NB4 (cell line): Measurements from ENCODE around the gene RREB1.

Source experiments
- DNase-seq: peaks from one replicate; pipeline ENCODE4 v3.0.0; 2010; ENCODE audit warnings: low read depth
- H3K4me3 ChIP-seq: one replicate; pipeline ENCODE4 v1.5.1; 2011; ENCODE audit warnings: mild to moderate bottlenecking, low read depth, low read length, moderate library complexity
- MYC ChIP-seq: IDR thresholded peaks from 2 replicates; pipeline ENCODE4 v1.6.1; 2011; ENCODE audit warnings: low read depth, low read length
- POLR2A ChIP-seq: IDR thresholded peaks from 2 replicates; pipeline ENCODE4 v1.6.1; 2011; ENCODE audit warnings: mild to moderate bottlenecking; ENCODE audit not compliant: insufficient read length; ENCODE audit errors: extremely low read depth
- TF ChIP-seq, protein P1 (sequence below): IDR thresholded peaks from one replicate; pipeline ENCODE4 v1.5.1; 2012; ENCODE audit warnings: low read depth, low read length
- TF ChIP-seq, protein P2 (sequence below): IDR thresholded peaks from 2 replicates; pipeline ENCODE4 v1.6.1; 2011; ENCODE audit warnings: low read depth, low read length

Gene RREB1

DNA sequence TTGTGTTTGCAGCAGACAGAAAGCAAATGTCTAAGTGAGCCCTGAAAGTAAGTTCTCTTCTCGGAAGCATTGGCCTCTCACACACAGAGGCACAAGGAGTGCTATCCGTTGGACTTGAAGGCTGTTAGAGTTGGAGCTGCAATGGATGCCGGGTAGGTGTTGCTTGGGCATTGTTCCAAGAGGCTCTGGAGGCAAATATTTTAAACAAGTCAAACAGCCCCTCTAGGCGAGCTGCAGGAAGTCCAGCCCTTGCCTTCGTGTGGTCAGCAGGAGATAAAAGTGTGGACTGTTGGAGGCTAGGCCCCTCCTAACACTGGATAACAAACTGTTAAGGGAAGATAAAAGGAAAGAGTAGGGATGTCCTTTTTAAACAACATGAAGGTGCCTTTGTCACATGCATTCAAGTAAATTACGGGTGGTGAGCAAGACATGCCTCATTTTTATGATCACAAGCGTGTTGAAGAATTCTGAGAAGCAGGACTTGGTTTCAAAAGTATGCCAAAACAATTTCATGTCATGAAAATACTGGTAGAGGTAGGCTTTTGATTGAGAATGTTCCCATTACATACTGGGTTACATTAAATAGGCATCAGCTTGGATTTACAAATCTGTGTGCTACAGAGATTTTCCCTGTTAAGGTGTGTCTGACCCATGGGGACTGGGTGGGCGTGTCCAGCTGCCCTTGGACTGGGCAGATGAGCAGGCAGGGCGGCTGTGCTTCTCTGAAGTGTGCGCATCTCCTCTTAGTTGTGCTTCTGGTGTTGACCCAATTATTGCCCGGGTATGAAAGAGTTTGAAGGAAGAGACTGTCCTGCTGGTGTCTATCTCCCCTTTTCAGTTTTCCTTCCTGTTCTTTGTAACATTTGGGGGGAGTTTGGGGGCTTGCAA is 57.5 kb downstream of the RREB1 start:
- no peak for DNase-seq
- TF ChIP-seq MYC (no peak), POLR2A (no peak)
- TF ChIP-seq, protein P1, sequence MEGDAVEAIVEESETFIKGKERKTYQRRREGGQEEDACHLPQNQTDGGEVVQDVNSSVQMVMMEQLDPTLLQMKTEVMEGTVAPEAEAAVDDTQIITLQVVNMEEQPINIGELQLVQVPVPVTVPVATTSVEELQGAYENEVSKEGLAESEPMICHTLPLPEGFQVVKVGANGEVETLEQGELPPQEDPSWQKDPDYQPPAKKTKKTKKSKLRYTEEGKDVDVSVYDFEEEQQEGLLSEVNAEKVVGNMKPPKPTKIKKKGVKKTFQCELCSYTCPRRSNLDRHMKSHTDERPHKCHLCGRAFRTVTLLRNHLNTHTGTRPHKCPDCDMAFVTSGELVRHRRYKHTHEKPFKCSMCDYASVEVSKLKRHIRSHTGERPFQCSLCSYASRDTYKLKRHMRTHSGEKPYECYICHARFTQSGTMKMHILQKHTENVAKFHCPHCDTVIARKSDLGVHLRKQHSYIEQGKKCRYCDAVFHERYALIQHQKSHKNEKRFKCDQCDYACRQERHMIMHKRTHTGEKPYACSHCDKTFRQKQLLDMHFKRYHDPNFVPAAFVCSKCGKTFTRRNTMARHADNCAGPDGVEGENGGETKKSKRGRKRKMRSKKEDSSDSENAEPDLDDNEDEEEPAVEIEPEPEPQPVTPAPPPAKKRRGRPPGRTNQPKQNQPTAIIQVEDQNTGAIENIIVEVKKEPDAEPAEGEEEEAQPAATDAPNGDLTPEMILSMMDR = no peak
- TF ChIP-seq, protein P2, sequence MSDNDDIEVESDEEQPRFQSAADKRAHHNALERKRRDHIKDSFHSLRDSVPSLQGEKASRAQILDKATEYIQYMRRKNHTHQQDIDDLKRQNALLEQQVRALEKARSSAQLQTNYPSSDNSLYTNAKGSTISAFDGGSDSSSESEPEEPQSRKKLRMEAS = no peak
- H3K4me3 ChIP-seq = peak overlapping the region; percentile 17

DNA sequence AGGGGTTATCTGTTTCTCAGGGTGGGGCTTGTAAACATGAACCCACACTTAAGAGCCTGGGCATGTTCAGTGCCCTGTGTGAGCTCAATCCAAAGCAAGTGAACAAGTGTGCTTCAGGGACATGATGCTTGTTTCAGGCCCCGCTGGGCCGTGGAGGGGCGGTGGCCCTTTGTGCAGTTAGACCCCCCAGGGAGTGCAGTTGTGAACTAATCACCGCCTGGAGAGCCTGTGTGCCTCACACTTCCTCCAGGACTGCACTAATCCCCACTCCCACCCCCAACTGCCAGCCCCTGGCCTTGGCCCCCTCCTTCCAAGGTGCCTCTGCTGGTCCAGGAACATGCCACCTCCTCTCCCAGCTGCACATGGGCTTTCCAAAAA is 58.1 kb downstream of the RREB1 start:
- peak; percentile 96 for DNase-seq
- H3K4me3 ChIP-seq = peak overlapping the region; percentile 53
- TF ChIP-seq, protein P2 = peak; percentile 23; the same call in 1 of the 2 replicates
- TF ChIP-seq, protein P1 = no peak
- TF ChIP-seq MYC (peak; percentile 62), POLR2A (no peak)

DNA sequence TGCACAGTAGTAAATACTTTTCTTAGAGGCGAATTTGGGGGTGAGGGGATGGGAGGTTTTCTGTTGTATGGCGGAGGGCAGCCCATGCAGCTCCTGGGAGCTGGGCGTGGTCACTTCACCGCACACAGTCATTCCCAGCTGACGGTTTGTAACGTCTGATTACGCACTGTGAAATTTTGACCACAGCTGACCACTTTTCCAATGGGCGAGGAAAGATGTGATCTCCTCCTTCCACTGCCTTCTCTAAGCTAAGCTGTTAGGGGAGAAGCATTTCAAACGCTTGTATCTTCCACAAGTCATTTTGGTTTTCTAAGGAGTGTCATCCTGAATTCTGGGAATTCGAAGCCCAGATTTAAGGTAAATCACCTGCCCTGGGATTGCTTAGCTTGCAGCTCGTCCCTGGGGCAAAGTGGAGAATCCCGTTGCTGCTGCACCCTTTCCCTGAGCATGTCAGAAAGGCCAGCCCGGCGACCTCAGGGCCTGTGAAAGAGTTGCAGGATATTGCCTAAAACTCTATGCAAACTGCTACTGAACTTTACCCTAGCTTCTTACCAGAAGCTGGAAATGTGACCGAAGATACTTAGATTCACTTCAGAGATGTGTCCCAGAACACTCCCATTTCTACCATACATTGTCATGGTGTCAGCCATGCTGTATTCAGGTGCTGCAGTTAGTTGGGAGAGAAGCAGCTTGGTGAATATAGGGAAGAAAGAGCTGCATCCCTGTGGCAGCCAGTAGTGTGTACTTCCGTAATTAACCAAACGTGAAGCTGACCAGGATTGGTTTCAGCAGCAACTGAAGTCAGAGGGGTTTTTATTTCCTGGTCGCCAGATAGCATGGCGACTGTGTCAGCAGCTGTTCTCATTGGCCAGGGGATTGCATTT is 58.9 kb downstream of the RREB1 start:
- peak overlapping the region; percentile 53 for H3K4me3 ChIP-seq
- DNase-seq = peak; percentile 92
- TF ChIP-seq, protein P1 = no peak
- TF ChIP-seq, protein P2 = peak; percentile 24; the same call in 1 of the 2 replicates
- peak; percentile 17 for TF ChIP-seq POLR2A
- no peak; the same call in 1 of the 2 replicates for TF ChIP-seq MYC

DNA sequence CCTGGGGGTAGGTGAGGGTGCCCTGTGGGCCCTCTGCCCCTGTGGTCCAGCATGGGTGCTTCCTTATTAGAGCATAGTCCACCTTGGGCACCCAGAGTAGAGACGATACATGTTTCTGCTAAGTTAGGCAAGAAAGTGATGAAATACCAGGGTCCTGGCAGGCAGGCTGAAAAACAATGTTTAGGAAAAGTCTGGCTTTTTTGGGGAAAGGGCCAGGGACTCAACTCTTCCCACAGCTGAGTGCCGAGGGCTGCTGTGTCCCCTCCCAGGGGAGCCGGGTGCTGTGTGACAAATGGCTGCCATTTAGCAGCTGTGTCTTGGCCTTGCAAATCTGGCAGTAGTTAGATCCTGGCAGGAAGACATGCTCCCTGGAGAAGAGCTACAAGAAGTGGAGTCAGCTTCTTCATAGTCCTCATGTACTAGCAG is 61.5 kb downstream of the RREB1 start:
- DNase-seq = peak; percentile 49
- TF ChIP-seq, protein P1 = no peak
- no peak for TF ChIP-seq POLR2A
- no peak for TF ChIP-seq MYC
- TF ChIP-seq, protein P2 = no peak
- no peak overlapping the region for H3K4me3 ChIP-seq

DNA sequence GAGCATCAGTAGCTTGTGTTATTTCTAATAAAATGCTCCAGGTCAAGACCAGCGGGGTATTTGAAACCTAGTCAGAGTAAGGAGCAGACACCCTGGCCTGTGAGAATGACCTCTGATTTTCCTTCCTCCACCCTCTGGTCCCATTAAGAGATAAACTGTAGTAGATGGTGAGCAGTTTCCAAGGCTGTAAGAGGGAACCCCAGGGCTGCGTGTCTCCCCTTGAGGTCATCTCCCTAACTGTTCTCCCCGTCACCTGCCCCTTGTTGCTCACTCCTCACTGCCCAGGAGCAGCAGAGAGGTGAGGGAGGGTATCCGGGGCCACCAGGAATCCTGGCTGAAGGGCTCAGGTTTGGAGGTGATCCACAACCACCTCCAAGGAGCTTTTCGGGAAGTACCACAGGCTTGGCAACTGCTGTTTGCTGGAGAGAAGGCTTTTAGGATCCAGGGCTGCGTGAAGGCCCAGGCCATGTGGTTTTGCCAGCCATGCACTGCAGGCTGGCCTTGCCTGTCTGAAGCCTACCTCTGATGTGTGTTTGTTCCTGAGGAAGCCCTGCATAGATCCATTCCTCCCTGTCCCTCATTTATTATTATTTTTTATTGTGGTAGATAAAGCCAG is 62.5 kb downstream of the RREB1 start:
- no peak for TF ChIP-seq POLR2A
- TF ChIP-seq, protein P2 = no peak
- DNase-seq = peak; percentile 9
- H3K4me3 ChIP-seq = no peak overlapping the region
